OCI-LY7 (cell line): ENCODE results near the gene CHST6. TPM values are rescaled to one million over a fixed set of nuclear protein-coding genes. Genes with fewer than 3 reads are reported as not detected.
"Not testable (repeated sequence)": the region's sequence is repeated elsewhere in the genome, so short reads cannot be mapped to it uniquely, and the experiment has no call there.

Experiments used
- BruUV-seq: library from RNA; stranded (reverse); fragments of 400-500 nt; replicated peaks from 2 replicates; lab custom pipeline; 2021; lab: Mats Ljungman, UMichigan
- CTCF ChIA-PET: fragments of 300-600 bp; sonication (Branson Sonifier 250); formaldehyde crosslinking; loops from one replicate; lab custom pipeline; 2022; ENCODE audit warnings: antibody characterized with exemption; ENCODE audit not compliant: unreplicated experiment; lab: Charles Lee
- POLR2A ChIA-PET: fragments of 300-600 bp; sonication (Branson Sonifier 250); formaldehyde crosslinking; loops from one replicate; lab custom pipeline; 2022; ENCODE audit warnings: antibody characterized with exemption; lab: Charles Lee
- DNase-seq: peaks from one replicate; pipeline ENCODE4 v3.0.0-alpha.2; 2015; ENCODE audit warnings: low spot score
- H2AFZ ChIP-seq: fragments of 200-600 bp; sonication (generic), shearing (Covaris generic); 2 replicates; pipeline ENCODE4 v1.6.1; 2014; ENCODE audit warnings: mild to moderate bottlenecking, antibody characterized with exemption, low read length, moderate library complexity
- H3K27ac ChIP-seq: fragments of 200-600 bp; sonication (generic); 2 replicates; pipeline ENCODE4 v1.5.1; 2014; ENCODE audit warnings: mixed run types, low read depth, mild to moderate bottlenecking, moderate library complexity, low read length, inconsistent platforms; ENCODE audit not compliant: poor library complexity, severe bottlenecking
- H3K36me3 ChIP-seq: fragments of 200-600 bp; sonication (generic); 2 replicates; pipeline ENCODE4 v1.6.1; 2014; ENCODE audit warnings: mild to moderate bottlenecking, antibody characterized with exemption, low read length, moderate library complexity, mixed read lengths; ENCODE audit not compliant: insufficient read depth
- H3K4me1 ChIP-seq: fragments of 200-600 bp; sonication (generic); 2 replicates; pipeline ENCODE4 v1.5.1; 2014; ENCODE audit warnings: mild to moderate bottlenecking, low read length; ENCODE audit not compliant: insufficient read depth, poor library complexity, severe bottlenecking
- H3K4me2 ChIP-seq: fragments of 200-600 bp; sonication (generic); 2 replicates; pipeline ENCODE4 v1.6.1; 2014; ENCODE audit warnings: mild to moderate bottlenecking, low read length
- H3K4me3 ChIP-seq: fragments of 200-600 bp; sonication (generic); 2 replicates; pipeline ENCODE4 v1.5.1; 2014; ENCODE audit warnings: mild to moderate bottlenecking, low read depth, low read length; ENCODE audit not compliant: poor library complexity, severe bottlenecking
- H3K79me2 ChIP-seq: fragments of 200-600 bp; sonication (generic); 2 replicates; pipeline ENCODE4 v1.6.1; 2016; ENCODE audit warnings: low read depth, mild to moderate bottlenecking, low read length, moderate library complexity, mixed read lengths; ENCODE audit not compliant: insufficient read depth
- H3K9me2 ChIP-seq: fragments of 200-600 bp; sonication (generic); 2 replicates; pipeline ENCODE4 v1.6.1; 2016; ENCODE audit warnings: mild to moderate bottlenecking, low read length, mixed read lengths; ENCODE audit not compliant: insufficient read depth
- H3K9me3 ChIP-seq: fragments of 200-600 bp; sonication (generic); 2 replicates; pipeline ENCODE4 v1.6.1; 2014; ENCODE audit warnings: mild to moderate bottlenecking, mixed run types, low read length, mixed read lengths
- H4K20me1 ChIP-seq: fragments of 200-600 bp; sonication (generic); 2 replicates; pipeline ENCODE4 v1.6.1; 2014; ENCODE audit warnings: mild to moderate bottlenecking, antibody characterized with exemption, low read length, moderate library complexity, mixed read lengths; ENCODE audit not compliant: insufficient read depth
- CTCF ChIP-seq: fragments of 200-600 bp; sonication (generic); conservative IDR thresholded peaks from 2 replicates; pipeline ENCODE4 v1.5.1; 2014; ENCODE audit warnings: mild to moderate bottlenecking, antibody characterized with exemption, low read length, moderate library complexity, mixed read lengths
- EZH2phosphoT487 ChIP-seq: fragments of 200-600 bp; sonication (generic); IDR thresholded peaks from 2 replicates; pipeline ENCODE4 v1.6.1; 2018; ENCODE audit warnings: low read depth, borderline replicate concordance, mild to moderate bottlenecking, mixed run types, antibody characterized with exemption, low read length, moderate library complexity, mixed read lengths
- intact Hi-C: fragments of 100-400 bp; cut with micrococcal nuclease; formaldehyde crosslinking; loops from one replicate; pipeline ENCODE4 v1.10.0; 2022; ENCODE audit not compliant: unreplicated experiment
- total RNA-seq, 2 experiments: library from RNA; depleted of rRNA in 1 of 2; stranded (reverse); fragments of >200 nt in 1 of 2; shearing (Covaris generic) in 1 of 2; gene quantifications; 2 replicates each; pipeline ENCODE4 v1.2.3, GENCODE V29; 2014 to 2022

The CHST6 gene
- total RNA-seq, 2 experiments from 2014 or later, result 0.06 TPM; not detected in 1

GRCh38 chr16:75457485-75458021 lies 37.7 kb downstream of the CHST6 start:
- Histone ChIP-seq H3K36me3 (0 out of 2 replicates have a peak, but pooled peaks cover 6% of the 10 kb centered on the region), H4K20me1 (peaks cover 11% of the 10 kb centered on the region), H3K79me2 (peaks cover 27% of the 10 kb centered on the region), H3K4me1 (peaks cover 2% of the 10 kb centered on the region), H3K9me2 (no peaks in the 10 kb centered on the region), H2AFZ (no peak overlapping the region), H3K4me2 (no peak overlapping the region), H3K9me3 (no peaks in the 10 kb centered on the region), H3K4me3 (no peak overlapping the region), H3K27ac (no peak overlapping the region)
- no peak for TF ChIP-seq CTCF
- no peak for TF ChIP-seq EZH2phosphoT487
- ChIA-PET CTCF (interaction anchor here (0.5 kb wide), 1 partner anchor 916 kb away, joined by 3 read pairs; no protein-coding TSS in a partner anchor), POLR2A (interaction anchor here (0.6 to 2.6 kb wide), 4 partner anchors 11 to 90 kb away, joined by 3 to 8 read pairs (median 4); partner anchors contain the start of gene CFDP1)
- no TSS peak for BruUV-seq
- DNase-seq, result no peak
- intact Hi-C loops, result no loop called here

GRCh38 chr16:75456971-75457370 lies 38.3 kb downstream of the CHST6 start:
- BruUV-seq, result no TSS peak
- Histone ChIP-seq H3K79me2 (peaks cover 21% of the 10 kb centered on the region), H3K9me2 (no peaks in the 10 kb centered on the region), H3K4me2 (no peak overlapping the region), H2AFZ (no peak overlapping the region), H3K4me1 (no peaks in the 10 kb centered on the region), H3K4me3 (no peak overlapping the region), H3K9me3 (no peaks in the 10 kb centered on the region), H3K36me3 (0 out of 2 replicates have a peak, but pooled peaks cover 6% of the 10 kb centered on the region), H3K27ac (no peak overlapping the region), H4K20me1 (peaks cover 5% of the 10 kb centered on the region)
- intact Hi-C loops, result no loop called here
- CTCF ChIA-PET, result no interaction called here
- no peak for DNase-seq
- POLR2A ChIA-PET, result interaction anchor here (0.7 to 2.6 kb wide), 2 partner anchors 12 to 23 kb away, joined by 4 to 8 read pairs; partner anchors contain the start of gene CFDP1
- TF ChIP-seq CTCF (no peak), EZH2phosphoT487 (no peak)

DNA sequence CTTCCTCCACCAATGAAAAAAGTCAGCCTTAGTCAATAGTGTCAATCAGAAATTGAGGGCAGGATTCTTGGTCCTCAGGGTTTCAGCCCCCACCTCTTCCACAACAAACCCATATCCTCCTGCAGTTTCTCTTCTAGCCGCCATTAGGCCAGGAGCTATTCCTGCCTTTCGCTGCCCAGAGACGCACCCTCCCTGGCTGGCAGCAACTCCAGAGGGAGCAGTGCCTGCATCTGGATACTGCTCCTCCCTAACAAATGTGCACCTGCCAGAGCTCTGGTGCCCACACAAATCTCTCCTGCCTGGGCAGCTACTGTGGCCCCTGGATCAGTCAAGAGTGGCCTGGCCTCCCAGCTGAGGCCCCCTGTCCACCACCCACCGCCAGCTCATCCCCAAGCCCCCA lies 38.8 kb downstream of the CHST6 start:
- H3K27ac ChIP-seq, H2AFZ ChIP-seq, H3K9me3 ChIP-seq, H3K9me2 ChIP-seq, DNase-seq, H3K36me3 ChIP-seq, intact Hi-C loops, BruUV-seq, CTCF ChIA-PET, H3K4me3 ChIP-seq, H3K4me2 ChIP-seq, H3K4me1 ChIP-seq, H4K20me1 ChIP-seq: not testable (repeated sequence)
- POLR2A ChIA-PET, result interaction anchor here (0.7 to 2.6 kb wide), 3 partner anchors 11 to 23 kb away, joined by 4 to 8 read pairs (median 5); partner anchors contain the start of gene CFDP1
- peaks cover 16% of the 10 kb centered on the region for H3K79me2 ChIP-seq
